SK-N-SH (cell line): ENCODE results near the gene FHOD3. TPM values are rescaled to one million over a fixed set of nuclear protein-coding genes. Genes with fewer than 3 reads are reported as not detected.

Source experiments
- CTCF ChIA-PET: fragments of 300-600, 350-600 bp; formaldehyde crosslinking; extraction: SDS; loops from one replicate; lab custom pipeline; 2021; lab: Yijun Ruan, JAX
- POLR2A ChIA-PET: fragments of 350-600 bp; sonication (Branson Sonifier 250); formaldehyde crosslinking; extraction: SDS; loops from one replicate; lab custom pipeline; 2020; ENCODE audit warnings: antibody characterized with exemption, inconsistent platforms; lab: Yijun Ruan, JAX
- DNase-seq: peaks from one replicate; pipeline ENCODE4 v3.0.0; 2012
- H2AFZ ChIP-seq: fragments of 200-600 bp; sonication (generic); 2 replicates; pipeline ENCODE4 v1.8.1; 2016; ENCODE audit warnings: antibody characterized with exemption, mild to moderate bottlenecking, low read depth
- H3F3A ChIP-seq: fragments of 200-600 bp; sonication (generic); replicated peaks from 2 replicates; pipeline ENCODE3; 2016; ENCODE audit warnings: antibody characterized with exemption, mild to moderate bottlenecking; ENCODE audit not compliant: insufficient read depth
- H3K27ac ChIP-seq, 2 experiments: fragments of 200-500 bp in 1 of 2; fragments of 200-600 bp in 1 of 2; sonication (Bioruptor generic) in 1 of 2; sonication (generic), shearing (Covaris generic) in 1 of 2; 2 replicates each; pipeline versions ENCODE4 v1.5.1 to v1.6.1; 2014 to 2016; ENCODE audit warnings: low read depth in 2 of 2, inconsistent platforms in 1 of 2, low read length in 1 of 2, mild to moderate bottlenecking in 1 of 2, mixed read lengths in 1 of 2
- H3K27me3 ChIP-seq: fragments of 200-600 bp; sonication (generic), shearing (Covaris generic); 2 replicates; pipeline ENCODE4 v1.6.1; 2016; ENCODE audit warnings: mixed run types; ENCODE audit not compliant: insufficient read depth
- H3K36me3 ChIP-seq, 2 experiments: fragments of 200-500 bp in 1 of 2; fragments of 200-600 bp in 1 of 2; sonication (Bioruptor generic) in 1 of 2; sonication (generic) in 1 of 2; replicated peaks in 1 of 2; 2 replicates each; pipeline versions ENCODE3 to v1.5.1; 2014 to 2016; ENCODE audit warnings: low read length in 1 of 2, mild to moderate bottlenecking in 1 of 2; ENCODE audit not compliant: insufficient read depth in 2 of 2, control insufficient read depth in 1 of 2
- H3K4me1 ChIP-seq, 2 experiments: fragments of 200-500 bp in 1 of 2; fragments of 200-600 bp in 1 of 2; sonication (Bioruptor generic) in 1 of 2; sonication (generic), shearing (Covaris generic) in 1 of 2; 2 replicates each; pipeline versions ENCODE4 v1.5.1 to v1.6.1; 2014 to 2016; ENCODE audit warnings: low read depth in 1 of 2, low read length in 1 of 2, mixed run types in 1 of 2; ENCODE audit not compliant: insufficient read depth in 2 of 2, control insufficient read depth in 1 of 2
- H3K4me2 ChIP-seq: fragments of 200-600 bp; sonication (generic), shearing (Covaris generic); 2 replicates; pipeline ENCODE4 v1.6.1; 2017; ENCODE audit warnings: mixed run types
- H3K4me3 ChIP-seq, 2 experiments: fragments of 200-500 bp in 1 of 2; fragments of 200-600 bp in 1 of 2; sonication (Bioruptor generic) in 1 of 2; sonication (generic), shearing (Covaris generic) in 1 of 2; 2 replicates each; pipeline versions ENCODE4 v1.5.1 to v1.8.1; 2014 to 2016; ENCODE audit warnings: low read depth in 2 of 2, inconsistent platforms in 1 of 2, low read length in 1 of 2, mild to moderate bottlenecking in 1 of 2, mixed read lengths in 1 of 2, moderate library complexity in 1 of 2
- H3K79me2 ChIP-seq: fragments of 200-600 bp; sonication (generic); 2 replicates; pipeline ENCODE4 v1.8.1; 2017; ENCODE audit warnings: mild to moderate bottlenecking; ENCODE audit not compliant: insufficient read depth
- H3K9ac ChIP-seq: fragments of 200-600 bp; sonication (generic); 2 replicates; pipeline ENCODE4 v1.6.1; 2017; ENCODE audit warnings: mixed run types
- H3K9me2 ChIP-seq: fragments of 200-600 bp; sonication (generic); 2 replicates; pipeline ENCODE4 v1.6.1; 2017; ENCODE audit warnings: mixed run types
- H3K9me3 ChIP-seq: fragments of 200-600 bp; sonication (generic); 2 replicates; pipeline ENCODE4 v1.6.1; 2017; ENCODE audit warnings: mixed run types, mild to moderate bottlenecking, moderate library complexity
- H4K20me1 ChIP-seq: fragments of 200-600 bp; sonication (generic); 2 replicates; pipeline ENCODE4 v1.6.1; 2017; ENCODE audit warnings: mild to moderate bottlenecking, mixed run types; ENCODE audit not compliant: insufficient read depth
- CHD2 ChIP-seq: fragments of 150-350 bp; IDR thresholded peaks from 2 replicates; pipeline ENCODE4 v1.6.1; 2018; ENCODE audit warnings: low read length; ENCODE audit not compliant: partially characterized antibody
- ELF1 ChIP-seq: IDR thresholded peaks from 2 replicates; pipeline ENCODE4 v1.4.0; 2012
- EZH2phosphoT487 ChIP-seq: fragments of 200-600 bp; sonication (generic); IDR thresholded peaks from 2 replicates; pipeline ENCODE4 v1.6.1; 2017; ENCODE audit warnings: low read depth, mixed run types, mild to moderate bottlenecking, antibody characterized with exemption, moderate library complexity, borderline replicate concordance
- MXI1 ChIP-seq: IDR thresholded peaks from 2 replicates; pipeline ENCODE4 v1.6.1; 2012; ENCODE audit warnings: mild to moderate bottlenecking, low read depth, low read length, improper control_type of control experiment
- NFIC ChIP-seq: IDR thresholded peaks from 2 replicates; pipeline ENCODE4 v1.4.0; 2012; ENCODE audit warnings: borderline replicate concordance
- NRF1 ChIP-seq: IDR thresholded peaks from 2 replicates; pipeline ENCODE4 v1.6.1; 2012; ENCODE audit warnings: low read depth, mild to moderate bottlenecking, low read length
- RXRA ChIP-seq: IDR thresholded peaks from 2 replicates; pipeline ENCODE4 v1.4.0; 2012; ENCODE audit warnings: low read depth, mild to moderate bottlenecking, borderline replicate concordance
- SIN3A ChIP-seq: IDR thresholded peaks from 2 replicates; pipeline ENCODE4 v1.6.1; 2012; ENCODE audit warnings: low read depth, mild to moderate bottlenecking, low read length, moderate library complexity, borderline replicate concordance
- SMC3 ChIP-seq: IDR thresholded peaks from 2 replicates; pipeline ENCODE4 v1.6.1; 2012; ENCODE audit warnings: low read depth, low read length, improper control_type of control experiment
- TCF12 ChIP-seq: IDR thresholded peaks from 2 replicates; pipeline ENCODE4 v1.4.0; 2012
- TEAD4 ChIP-seq: IDR thresholded peaks from 2 replicates; pipeline ENCODE4 v1.4.0; 2012; ENCODE audit warnings: mild to moderate bottlenecking, borderline replicate concordance; ENCODE audit not compliant: insufficient read depth
- USF1 ChIP-seq: IDR thresholded peaks from 2 replicates; pipeline ENCODE4 v1.4.0; 2012; ENCODE audit warnings: low read depth, borderline replicate concordance
- YY1 ChIP-seq: IDR thresholded peaks from 2 replicates; pipeline ENCODE4 v1.4.0; 2012; ENCODE audit warnings: low read depth, mild to moderate bottlenecking
- WGBS: methylation state at CpG from one replicate; pipeline ENCODE4 v1.1.6; 2017; ENCODE audit warnings: low lambda C conversion rate; 5-methylcytosine and 5-hydroxymethylcytosine counted together
- polyA plus RNA-seq, 3 experiments: library from polyadenylated mRNA; depleted of rRNA; stranded (reverse); fragments of >200 nt; gene quantifications; 2 replicates each; pipeline ENCODE4 v1.2.3, GENCODE V29; 2012
- TF ChIP-seq, protein P1 (sequence below): fragments of 150-350 bp; IDR thresholded peaks from 2 replicates; pipeline ENCODE4 v1.6.1; 2016; ENCODE audit warnings: mild to moderate bottlenecking, low read depth, low read length
- TF ChIP-seq, protein P2 (sequence below): IDR thresholded peaks from 2 replicates; pipeline ENCODE4 v1.4.0; 2012; ENCODE audit warnings: low read depth, borderline replicate concordance
- TF ChIP-seq, protein P3 (sequence below): fragments of 200-600 bp; sonication (generic); IDR thresholded peaks from 2 replicates; pipeline ENCODE4 v1.6.1; 2017; ENCODE audit warnings: antibody characterized with exemption, mild to moderate bottlenecking, moderate library complexity
- TF ChIP-seq, protein P4 (sequence below): IDR thresholded peaks from 2 replicates; pipeline ENCODE4; 2012

Gene FHOD3
- polyA plus RNA-seq, 1 of the 3 experiments (the other 2 are of a cell fraction), result 10.9 TPM

DNA sequence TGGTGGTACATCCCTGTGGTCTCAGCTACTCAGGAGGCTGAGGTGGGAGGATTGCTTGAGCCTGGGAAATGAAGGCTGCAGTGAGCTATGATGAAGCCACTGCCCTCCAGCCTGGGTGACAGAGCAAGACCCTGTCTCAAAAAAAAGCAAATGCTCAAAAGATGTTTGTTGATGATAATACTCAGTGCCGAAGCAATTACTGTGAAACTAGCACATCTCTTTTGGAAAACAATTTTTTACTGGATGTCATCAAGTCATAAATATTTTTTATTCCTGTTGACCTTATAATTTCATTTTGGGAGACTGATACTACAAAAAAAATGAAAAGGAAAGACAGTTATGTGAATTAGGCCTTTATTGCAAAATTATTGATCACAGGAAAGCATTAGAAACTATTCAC is 34.5 kb upstream of the FHOD3 start:
- CTCF ChIA-PET, result interaction anchor here (1.6 kb wide), 1 partner anchor 245 kb away, joined by 3 read pairs; no protein-coding TSS in a partner anchor
- H2AFZ ChIP-seq, result no peak overlapping the region
- H4K20me1 ChIP-seq, result no peaks in the 10 kb centered on the region
- TF ChIP-seq YY1, result no peak
- TF ChIP-seq, protein P1, sequence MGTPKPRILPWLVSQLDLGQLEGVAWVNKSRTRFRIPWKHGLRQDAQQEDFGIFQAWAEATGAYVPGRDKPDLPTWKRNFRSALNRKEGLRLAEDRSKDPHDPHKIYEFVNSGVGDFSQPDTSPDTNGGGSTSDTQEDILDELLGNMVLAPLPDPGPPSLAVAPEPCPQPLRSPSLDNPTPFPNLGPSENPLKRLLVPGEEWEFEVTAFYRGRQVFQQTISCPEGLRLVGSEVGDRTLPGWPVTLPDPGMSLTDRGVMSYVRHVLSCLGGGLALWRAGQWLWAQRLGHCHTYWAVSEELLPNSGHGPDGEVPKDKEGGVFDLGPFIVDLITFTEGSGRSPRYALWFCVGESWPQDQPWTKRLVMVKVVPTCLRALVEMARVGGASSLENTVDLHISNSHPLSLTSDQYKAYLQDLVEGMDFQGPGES, result no peak
- no peak for TF ChIP-seq CHD2
- TF ChIP-seq RXRA, result no peak
- TF ChIP-seq TCF12, result no peak
- TF ChIP-seq SMC3, result no peak
- TF ChIP-seq NFIC, result no peak
- no peak for TF ChIP-seq SIN3A
- TF ChIP-seq NRF1, result no peak
- TF ChIP-seq, protein P2, sequence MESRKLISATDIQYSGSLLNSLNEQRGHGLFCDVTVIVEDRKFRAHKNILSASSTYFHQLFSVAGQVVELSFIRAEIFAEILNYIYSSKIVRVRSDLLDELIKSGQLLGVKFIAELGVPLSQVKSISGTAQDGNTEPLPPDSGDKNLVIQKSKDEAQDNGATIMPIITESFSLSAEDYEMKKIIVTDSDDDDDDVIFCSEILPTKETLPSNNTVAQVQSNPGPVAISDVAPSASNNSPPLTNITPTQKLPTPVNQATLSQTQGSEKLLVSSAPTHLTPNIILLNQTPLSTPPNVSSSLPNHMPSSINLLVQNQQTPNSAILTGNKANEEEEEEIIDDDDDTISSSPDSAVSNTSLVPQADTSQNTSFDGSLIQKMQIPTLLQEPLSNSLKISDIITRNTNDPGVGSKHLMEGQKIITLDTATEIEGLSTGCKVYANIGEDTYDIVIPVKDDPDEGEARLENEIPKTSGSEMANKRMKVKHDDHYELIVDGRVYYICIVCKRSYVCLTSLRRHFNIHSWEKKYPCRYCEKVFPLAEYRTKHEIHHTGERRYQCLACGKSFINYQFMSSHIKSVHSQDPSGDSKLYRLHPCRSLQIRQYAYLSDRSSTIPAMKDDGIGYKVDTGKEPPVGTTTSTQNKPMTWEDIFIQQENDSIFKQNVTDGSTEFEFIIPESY, result no peak
- TF ChIP-seq, protein P3, sequence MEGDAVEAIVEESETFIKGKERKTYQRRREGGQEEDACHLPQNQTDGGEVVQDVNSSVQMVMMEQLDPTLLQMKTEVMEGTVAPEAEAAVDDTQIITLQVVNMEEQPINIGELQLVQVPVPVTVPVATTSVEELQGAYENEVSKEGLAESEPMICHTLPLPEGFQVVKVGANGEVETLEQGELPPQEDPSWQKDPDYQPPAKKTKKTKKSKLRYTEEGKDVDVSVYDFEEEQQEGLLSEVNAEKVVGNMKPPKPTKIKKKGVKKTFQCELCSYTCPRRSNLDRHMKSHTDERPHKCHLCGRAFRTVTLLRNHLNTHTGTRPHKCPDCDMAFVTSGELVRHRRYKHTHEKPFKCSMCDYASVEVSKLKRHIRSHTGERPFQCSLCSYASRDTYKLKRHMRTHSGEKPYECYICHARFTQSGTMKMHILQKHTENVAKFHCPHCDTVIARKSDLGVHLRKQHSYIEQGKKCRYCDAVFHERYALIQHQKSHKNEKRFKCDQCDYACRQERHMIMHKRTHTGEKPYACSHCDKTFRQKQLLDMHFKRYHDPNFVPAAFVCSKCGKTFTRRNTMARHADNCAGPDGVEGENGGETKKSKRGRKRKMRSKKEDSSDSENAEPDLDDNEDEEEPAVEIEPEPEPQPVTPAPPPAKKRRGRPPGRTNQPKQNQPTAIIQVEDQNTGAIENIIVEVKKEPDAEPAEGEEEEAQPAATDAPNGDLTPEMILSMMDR, result no peak
- TF ChIP-seq USF1, result no peak
- TF ChIP-seq, protein P4, sequence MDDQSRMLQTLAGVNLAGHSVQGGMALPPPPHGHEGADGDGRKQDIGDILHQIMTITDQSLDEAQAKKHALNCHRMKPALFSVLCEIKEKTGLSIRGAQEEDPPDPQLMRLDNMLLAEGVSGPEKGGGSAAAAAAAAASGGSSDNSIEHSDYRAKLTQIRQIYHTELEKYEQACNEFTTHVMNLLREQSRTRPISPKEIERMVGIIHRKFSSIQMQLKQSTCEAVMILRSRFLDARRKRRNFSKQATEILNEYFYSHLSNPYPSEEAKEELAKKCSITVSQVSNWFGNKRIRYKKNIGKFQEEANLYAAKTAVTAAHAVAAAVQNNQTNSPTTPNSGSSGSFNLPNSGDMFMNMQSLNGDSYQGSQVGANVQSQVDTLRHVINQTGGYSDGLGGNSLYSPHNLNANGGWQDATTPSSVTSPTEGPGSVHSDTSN, result no peak
- no peak for TF ChIP-seq MXI1
- TF ChIP-seq EZH2phosphoT487, result no peak
- no peak for TF ChIP-seq TEAD4
- TF ChIP-seq ELF1, result no peak
- TF ChIP-seq, all 33 proteins: peak for 0
- H3K9me2 ChIP-seq, result no peaks in the 10 kb centered on the region
- H3K79me2 ChIP-seq, result no peaks in the 10 kb centered on the region
- H3K4me2 ChIP-seq, result no peak overlapping the region
- H3K4me1 ChIP-seq, result no peaks in the 10 kb centered on the region
- 85% methylated on average over 1 of the region's 1 CpG for WGBS
- H3K4me3 ChIP-seq, result no peak overlapping the region
- POLR2A ChIA-PET, result no interaction called here
- H3K27me3 ChIP-seq, result no peaks in the 10 kb centered on the region
- no peak for DNase-seq
- no peaks in the 10 kb centered on the region for H3K36me3 ChIP-seq
- no peak overlapping the region for H3K9ac ChIP-seq
- no peaks in the 10 kb centered on the region for H3F3A ChIP-seq
- H3K9me3 ChIP-seq, result no peaks in the 10 kb centered on the region
- H3K27ac ChIP-seq, result no peak overlapping the region
